Testis (tissue), 2 donors: ENCODE measurements around the gene REEP5.
"Not testable (repeated sequence)": the region's sequence is repeated elsewhere in the genome, so short reads cannot be mapped to it uniquely, and the experiment has no call there.

ENCODE experiments used
- POLR2A ChIP-seq: fragments of 450-650 bp; IDR thresholded peaks from one replicate; pipeline ENCODE4 v1.6.1; 2017; ENCODE audit warnings: antibody characterized with exemption, mild to moderate bottlenecking, moderate library complexity
- TF ChIP-seq, protein P1 (sequence below), 3 experiments: fragments of 450-650 bp in 2 of 3; fragments of 200-600 bp in 1 of 3; sonication (generic) in 1 of 3; IDR thresholded peaks; one replicate each; pipeline ENCODE4 v1.5.1; 2016 to 2019; ENCODE audit warnings: antibody characterized with exemption in 3 of 3, mild to moderate bottlenecking in 2 of 3, moderate library complexity in 1 of 3

DNA sequence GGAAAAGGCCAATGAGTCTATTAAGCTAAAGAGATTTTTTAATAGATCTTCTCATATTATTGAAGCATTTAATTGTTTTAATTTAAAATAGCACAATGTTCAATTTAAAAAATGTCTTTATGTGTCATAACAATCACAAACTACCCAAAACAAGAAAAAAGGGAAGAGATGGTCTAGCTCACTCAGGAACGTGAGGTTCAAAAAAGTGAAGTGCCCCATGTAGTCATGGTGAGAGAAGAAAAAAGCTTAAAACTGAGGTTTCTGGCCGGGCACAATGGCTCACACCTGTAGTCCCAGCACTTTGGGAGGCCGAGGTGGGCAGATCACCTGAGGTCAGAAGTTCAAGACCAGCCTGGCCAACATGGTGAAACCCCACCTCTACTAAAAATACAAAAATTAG is 17.0 kb downstream of the REEP5 start:
- TF ChIP-seq POLR2A = not testable (repeated sequence)
- TF ChIP-seq, protein P1, sequence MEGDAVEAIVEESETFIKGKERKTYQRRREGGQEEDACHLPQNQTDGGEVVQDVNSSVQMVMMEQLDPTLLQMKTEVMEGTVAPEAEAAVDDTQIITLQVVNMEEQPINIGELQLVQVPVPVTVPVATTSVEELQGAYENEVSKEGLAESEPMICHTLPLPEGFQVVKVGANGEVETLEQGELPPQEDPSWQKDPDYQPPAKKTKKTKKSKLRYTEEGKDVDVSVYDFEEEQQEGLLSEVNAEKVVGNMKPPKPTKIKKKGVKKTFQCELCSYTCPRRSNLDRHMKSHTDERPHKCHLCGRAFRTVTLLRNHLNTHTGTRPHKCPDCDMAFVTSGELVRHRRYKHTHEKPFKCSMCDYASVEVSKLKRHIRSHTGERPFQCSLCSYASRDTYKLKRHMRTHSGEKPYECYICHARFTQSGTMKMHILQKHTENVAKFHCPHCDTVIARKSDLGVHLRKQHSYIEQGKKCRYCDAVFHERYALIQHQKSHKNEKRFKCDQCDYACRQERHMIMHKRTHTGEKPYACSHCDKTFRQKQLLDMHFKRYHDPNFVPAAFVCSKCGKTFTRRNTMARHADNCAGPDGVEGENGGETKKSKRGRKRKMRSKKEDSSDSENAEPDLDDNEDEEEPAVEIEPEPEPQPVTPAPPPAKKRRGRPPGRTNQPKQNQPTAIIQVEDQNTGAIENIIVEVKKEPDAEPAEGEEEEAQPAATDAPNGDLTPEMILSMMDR (IDR thresholded peaks at IDR 0.05) = not testable (repeated sequence)
